H9 (cell line): ENCODE measurements around the gene MAP7D3. TPM values are rescaled to one million over a fixed set of nuclear protein-coding genes. Genes with fewer than 3 reads are reported as not detected.

Experiments used
- DNase-seq: peaks from one replicate; pipeline ENCODE4 v3.0.0-alpha.2; 2017
- H2AFZ ChIP-seq: one replicate; pipeline ENCODE4 v1.6.1; 2013; ENCODE audit warnings: mild to moderate bottlenecking, low read length, control low read depth, moderate library complexity
- H2AK5ac ChIP-seq: 2 replicates; pipeline ENCODE4 v1.6.1; 2013; ENCODE audit warnings: low read length, control low read depth, mixed read lengths; ENCODE audit not compliant: insufficient read length
- H2BK120ac ChIP-seq: one replicate; pipeline ENCODE4 v1.6.1; 2013; ENCODE audit warnings: low read depth, mild to moderate bottlenecking, low read length, control low read depth, inconsistent platforms; ENCODE audit not compliant: poor library complexity, severe bottlenecking
- H2BK12ac ChIP-seq: 2 replicates; pipeline ENCODE4 v1.6.1; 2013; ENCODE audit warnings: low read length, control low read depth, mixed read lengths, low read depth; ENCODE audit not compliant: insufficient read length
- H2BK15ac ChIP-seq: 2 replicates; pipeline ENCODE4 v1.6.1; 2013; ENCODE audit warnings: low read depth, low read length, control low read depth
- H2BK20ac ChIP-seq: one replicate; pipeline ENCODE4 v1.6.1; 2013; ENCODE audit warnings: low read depth, mild to moderate bottlenecking, low read length, control low read depth, inconsistent platforms; ENCODE audit not compliant: poor library complexity, severe bottlenecking
- H2BK5ac ChIP-seq: 2 replicates; pipeline ENCODE4 v1.6.1; 2013; ENCODE audit warnings: low read length, control low read depth, mixed read lengths; ENCODE audit not compliant: insufficient read length
- H3K14ac ChIP-seq: 2 replicates; pipeline ENCODE4 v1.6.1; 2013; ENCODE audit warnings: low read length, control low read depth; ENCODE audit not compliant: insufficient read depth
- H3K18ac ChIP-seq: 2 replicates; pipeline ENCODE4 v1.6.1; 2013; ENCODE audit warnings: low read depth, mild to moderate bottlenecking, mixed read lengths, low read length, control low read depth; ENCODE audit not compliant: insufficient read length
- H3K23ac ChIP-seq: 2 replicates; pipeline ENCODE4 v1.6.1; 2013; ENCODE audit warnings: low read length, control low read depth, mixed read lengths, low read depth; ENCODE audit not compliant: insufficient read length
- H3K23me2 ChIP-seq: 2 replicates; pipeline ENCODE4 v1.6.1; 2013; ENCODE audit warnings: low read depth, mild to moderate bottlenecking, mixed read lengths, low read length, control low read depth; ENCODE audit not compliant: insufficient read length, poor library complexity, severe bottlenecking
- H3K27ac ChIP-seq: 2 replicates; pipeline ENCODE4 v1.5.1; 2013; ENCODE audit warnings: low read length, control low read depth, mixed read lengths, low read depth; ENCODE audit not compliant: insufficient read length
- H3K27me3 ChIP-seq: 2 replicates; pipeline ENCODE4 v1.6.1; 2013; ENCODE audit warnings: low read length, control low read depth, inconsistent platforms; ENCODE audit not compliant: insufficient read depth
- H3K4ac ChIP-seq: 2 replicates; pipeline ENCODE4 v1.6.1; 2013; ENCODE audit warnings: low read depth, mild to moderate bottlenecking, control low read depth, inconsistent platforms, low read length, moderate library complexity
- H3K4me1 ChIP-seq: 2 replicates; pipeline ENCODE4 v1.6.1; 2013; ENCODE audit warnings: low read length, control low read depth, inconsistent platforms; ENCODE audit not compliant: insufficient read depth
- H3K4me2 ChIP-seq: 2 replicates; pipeline ENCODE4 v1.6.1; 2013; ENCODE audit warnings: low read length, control low read depth, mixed read lengths; ENCODE audit not compliant: insufficient read length, insufficient read depth
- H3K56ac ChIP-seq: 2 replicates; pipeline ENCODE4 v1.6.1; 2013; ENCODE audit warnings: low read depth, mild to moderate bottlenecking, mixed read lengths, low read length, control low read depth; ENCODE audit not compliant: insufficient read length
- H3K79me1 ChIP-seq: 2 replicates; pipeline ENCODE4 v1.6.1; 2013; ENCODE audit warnings: low read depth, mild to moderate bottlenecking, moderate library complexity, low read length, control low read depth, inconsistent platforms; ENCODE audit not compliant: insufficient read depth, poor library complexity, severe bottlenecking
- H3K79me2 ChIP-seq: 2 replicates; pipeline ENCODE4 v1.6.1; 2013; ENCODE audit warnings: low read length, control low read depth, inconsistent platforms; ENCODE audit not compliant: insufficient read depth
- H3K9ac ChIP-seq: 2 replicates; pipeline ENCODE4 v1.6.1; 2013; ENCODE audit warnings: low read length, control low read depth, mixed read lengths; ENCODE audit not compliant: insufficient read length; ENCODE audit errors: extremely low read depth
- H3K9me3 ChIP-seq: one replicate; pipeline ENCODE4 v1.6.1; 2013; ENCODE audit warnings: low read depth, low read length, inconsistent platforms; ENCODE audit not compliant: control insufficient read depth
- H3T11ph ChIP-seq: one replicate; pipeline ENCODE4 v1.6.1; 2013; ENCODE audit warnings: mild to moderate bottlenecking, low read length, control low read depth, inconsistent platforms
- H4K20me1 ChIP-seq: one replicate; pipeline ENCODE4 v1.6.1; 2013; ENCODE audit not compliant: control insufficient read depth, insufficient read length, insufficient read depth
- H4K5ac ChIP-seq: 2 replicates; pipeline ENCODE4 v1.6.1; 2013; ENCODE audit warnings: low read depth, mild to moderate bottlenecking, mixed read lengths, low read length, control low read depth; ENCODE audit not compliant: insufficient read length
- H4K8ac ChIP-seq: replicated peaks from 2 replicates; pipeline ENCODE4 v1.6.1; 2013; ENCODE audit warnings: low read length, control low read depth, mixed read lengths, low read depth; ENCODE audit not compliant: insufficient read length
- H4K91ac ChIP-seq: 2 replicates; pipeline ENCODE4 v1.6.1; 2013; ENCODE audit warnings: low read depth, mild to moderate bottlenecking, moderate library complexity, mixed read lengths, low read length, control low read depth; ENCODE audit not compliant: insufficient read length
- H3K27ac Mint-ChIP-seq, 3 experiments: 2 replicates in 2 of 3; 3 replicates in 1 of 3; pipeline ENCODE4 v1.8.0; 2020 to 2021; ENCODE audit warnings: mixed read lengths in 3 of 3, mild to moderate bottlenecking in 1 of 3, moderate library complexity in 1 of 3
- H3K27me3 Mint-ChIP-seq: 2 replicates; pipeline ENCODE4 v1.8.0; 2021; ENCODE audit warnings: low read depth, mild to moderate bottlenecking, moderate library complexity, mixed read lengths
- H3K36me3 Mint-ChIP-seq, 3 experiments: 2 replicates in 2 of 3; 3 replicates in 1 of 3; pipeline ENCODE4 v1.8.0; 2020 to 2021; ENCODE audit warnings: low read depth in 3 of 3, mixed read lengths in 3 of 3; ENCODE audit not compliant: insufficient read depth in 1 of 3
- H3K4me1 Mint-ChIP-seq, 2 experiments: 2 replicates each; pipeline ENCODE4 v1.8.0; 2020; ENCODE audit warnings: mixed read lengths in 2 of 2
- H3K4me3 Mint-ChIP-seq, 2 experiments: 2 replicates in 1 of 2; 3 replicates in 1 of 2; pipeline ENCODE4 v1.8.0; 2020 to 2021; ENCODE audit warnings: mild to moderate bottlenecking in 2 of 2, mixed read lengths in 2 of 2, moderate library complexity in 1 of 2
- H3K9me3 Mint-ChIP-seq, 2 experiments: 2 replicates in 1 of 2; 3 replicates in 1 of 2; pipeline ENCODE4 v1.8.0; 2020; ENCODE audit warnings: mild to moderate bottlenecking in 2 of 2, mixed read lengths in 2 of 2, moderate library complexity in 1 of 2
- CTCF ChIP-seq: fragments of 200-600 bp; sonication (generic); conservative IDR thresholded peaks from 3 replicates; pipeline ENCODE4 v1.8.0; 2021; ENCODE audit warnings: antibody characterized with exemption, mild to moderate bottlenecking
- WGBS: extraction: QIAGEN DNeasy Blood & Tissue Kit; methylation state at CpG from one replicate; pipeline ENCODE4 v1.1.7; 2013; ENCODE audit warnings: missing lambda C conversion rate, low lambda C conversion rate, mixed read lengths; ENCODE audit not compliant: insufficient read length; ENCODE audit errors: extremely low coverage; 5-methylcytosine and 5-hydroxymethylcytosine counted together
- total RNA-seq: library from RNA; stranded (reverse); gene quantifications from 2 replicates; pipeline ENCODE4 v1.2.1, GENCODE V29; 2021

The MAP7D3 gene
- total RNA-seq, 1 experiment from 2014 or later, result 15.2 TPM

GRCh38 chrX:136273986-136274385 lies 22.8 kb upstream of the MAP7D3 start:
- no CpG with 5 or more reads among the region's 1 CpG for WGBS
- H4K8ac ChIP-seq, result no peak overlapping the region
- H3K27ac ChIP-seq, result no peak overlapping the region
- Mint-ChIP-seq H3K4me1 (no peaks in the 10 kb centered on the region), H3K9me3 (peaks cover 58 to 70% of the 10 kb centered on the region in 2 experiments), H3K4me3 (no peak overlapping the region), H3K27ac (no peak overlapping the region), H3K36me3 (0 out of 7 replicates have a peak, but pooled peaks cover 0 to 1% (median 0%) of the 10 kb centered on the region in 3 experiments), H3K27me3 (peaks cover 10% of the 10 kb centered on the region)
- H3K23ac ChIP-seq, result no peak overlapping the region
- no peak overlapping the region for H4K5ac ChIP-seq
- no peaks in the 10 kb centered on the region for H3K79me2 ChIP-seq
- H3K4me1 ChIP-seq, result no peaks in the 10 kb centered on the region
- H3K23me2 ChIP-seq, result no peaks in the 10 kb centered on the region
- no peak overlapping the region for H2AK5ac ChIP-seq
- no peak overlapping the region for H3K14ac ChIP-seq
- no peak for TF ChIP-seq CTCF
- H3K27me3 ChIP-seq, result no peaks in the 10 kb centered on the region
- no peak overlapping the region for H3T11ph ChIP-seq
- no peak overlapping the region for H4K91ac ChIP-seq
- no peak overlapping the region for H3K56ac ChIP-seq
- H2AFZ ChIP-seq, result no peak overlapping the region
- DNase-seq, result no peak
- no peak overlapping the region for H2BK20ac ChIP-seq
- H3K79me1 ChIP-seq, result no peaks in the 10 kb centered on the region
- no peak overlapping the region for H2BK12ac ChIP-seq
- H2BK5ac ChIP-seq, result no peak overlapping the region
- H3K4me2 ChIP-seq, result no peak overlapping the region
- no peaks in the 10 kb centered on the region for H4K20me1 ChIP-seq
- peaks cover 17% of the 10 kb centered on the region for H3K9me3 ChIP-seq
- H3K18ac ChIP-seq, result no peak overlapping the region
- no peak overlapping the region for H2BK120ac ChIP-seq
- no peak overlapping the region for H3K4ac ChIP-seq
- no peak overlapping the region for H3K9ac ChIP-seq
- no peak overlapping the region for H2BK15ac ChIP-seq
